Ascending aorta (tissue), 2 donors: ENCODE measurements around the gene FAM200A. TPM values are rescaled to one million over a fixed set of nuclear protein-coding genes. Genes with fewer than 3 reads are reported as not detected.
"Not testable (repeated sequence)": the region's sequence is repeated elsewhere in the genome, so short reads cannot be mapped to it uniquely, and the experiment has no call there.

Source experiments
- DNase-seq, 2 donors: peaks; one replicate each; pipeline ENCODE4 v3.0.0-alpha.2; 2019; ENCODE audit warnings: low spot score in 2 of 2
- H3K27ac ChIP-seq, 2 donors: fragments of 200-600 bp; sonication (generic); one replicate each; pipeline ENCODE4 v1.5.1; 2016 to 2017; ENCODE audit warnings: mild to moderate bottlenecking in 1 of 2
- H3K27me3 ChIP-seq: fragments of 200-600 bp; sonication (generic); one replicate; pipeline ENCODE4 v1.5.1; 2017
- H3K36me3 ChIP-seq, 2 donors: fragments of 200-600 bp; sonication (generic); one replicate each; pipeline ENCODE4 v1.5.1; 2016
- H3K4me1 ChIP-seq, 2 donors: fragments of 200-600 bp; sonication (generic); one replicate each; pipeline ENCODE4 v1.5.1; 2016 to 2017; ENCODE audit warnings: mild to moderate bottlenecking in 1 of 2
- H3K4me3 ChIP-seq, 2 donors: fragments of 200-600 bp; sonication (generic); one replicate each; pipeline ENCODE4 v1.5.1; 2016 to 2017; ENCODE audit warnings: mild to moderate bottlenecking in 1 of 2
- H3K9me3 ChIP-seq, 2 donors: fragments of 200-600 bp; sonication (generic); one replicate each; pipeline ENCODE4 v1.5.1; 2016
- CTCF ChIP-seq, 3 experiments: fragments of 200-600 bp in 2 of 3; fragments of 450-650 bp in 1 of 3; sonication (generic) in 2 of 3; IDR thresholded peaks; one replicate each; pipeline ENCODE4 v1.5.1; 2016 to 2019; ENCODE audit warnings: antibody characterized with exemption in 3 of 3, mild to moderate bottlenecking in 1 of 3, moderate library complexity in 1 of 3
- intact Hi-C: fragments of 100-400 bp; cut with DNase I; formaldehyde crosslinking; loops from one replicate; pipeline ENCODE4 v1.15.1; 2023
- total RNA-seq: library from RNA; depleted of rRNA; stranded (reverse); fragments of >200 nt; gene quantifications from one replicate; pipeline ENCODE4 v1.1.0, GENCODE V29; 2016

The FAM200A gene
- total RNA-seq, 1 donor from 2014 or later, result 0.64 TPM

GRCh38 chr7:99557196-99557607 is 5.3 kb upstream of the FAM200A start:
- TF ChIP-seq CTCF (IDR thresholded peaks at IDR 0.05), result no peak
- intact Hi-C loops, result loop anchor here (5.0 to 10.0 kb wide), 2 partner anchors 360 to 522 kb away; partner anchors contain the start of gene TRIM4
- DNase-seq, result no peak
- Histone ChIP-seq H3K4me3 (peak overlapping the region; percentile 62 to 85), H3K36me3 (peaks cover 19 to 32% of the 10 kb centered on the region in 2 donors), H3K27ac (peak overlapping the region; percentile 96 to 98), H3K27me3 (no peaks in the 10 kb centered on the region), H3K4me1 (peaks cover 7 to 20% of the 10 kb centered on the region in 2 donors), H3K9me3 (no peaks in the 10 kb centered on the region)

DNA sequence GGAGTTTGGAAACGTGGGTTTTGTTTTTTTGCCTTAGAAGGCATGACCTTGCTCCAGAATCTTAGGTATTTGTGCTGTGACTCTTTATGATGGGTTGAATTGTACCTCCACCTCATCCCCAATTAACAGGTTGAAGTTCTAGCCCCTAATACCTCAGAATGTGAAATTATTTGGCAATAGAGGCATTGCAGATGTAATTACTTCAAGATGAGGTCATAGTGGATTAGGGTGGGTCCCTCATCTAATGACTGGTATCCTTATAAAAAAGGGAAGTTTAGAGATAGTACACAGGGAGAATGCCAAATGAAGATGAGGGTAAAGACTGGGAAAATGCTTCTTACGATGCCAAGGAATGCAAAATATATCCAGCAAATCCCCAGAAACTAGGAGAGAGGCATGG is 3.0 kb upstream of the FAM200A start:
- Histone ChIP-seq H3K27me3 (no peaks in the 10 kb centered on the region), H3K4me1 (peaks cover 6 to 15% of the 10 kb centered on the region in 2 donors), H3K27ac (no peak overlapping the region), H3K4me3 (no peak overlapping the region), H3K9me3 (no peaks in the 10 kb centered on the region), H3K36me3 (peaks cover 0 to 12% of the 10 kb centered on the region in 2 donors)
- TF ChIP-seq CTCF (IDR thresholded peaks at IDR 0.05), result no peak
- no peak for DNase-seq
- intact Hi-C loops, result loop anchor here (5.0 to 10.0 kb wide), 2 partner anchors 362 to 520 kb away; partner anchors contain the start of gene TRIM4

DNA sequence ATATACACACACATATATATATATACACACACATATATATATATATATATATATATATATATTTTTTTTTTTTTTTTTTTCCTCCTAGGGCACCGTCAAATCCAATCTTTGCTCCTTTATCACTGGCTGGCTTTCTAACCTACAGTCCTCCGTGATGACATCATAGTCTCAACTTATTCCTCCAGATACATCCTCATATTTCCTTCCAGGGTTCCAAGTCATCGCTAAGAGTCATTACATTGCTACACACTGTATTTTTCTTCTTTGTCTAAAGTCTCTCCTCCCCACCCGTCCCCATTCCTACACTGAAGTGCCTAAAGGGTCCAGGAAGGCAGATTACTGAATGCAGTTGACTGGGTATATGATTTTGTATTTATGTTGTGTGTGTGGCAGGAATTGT is 1.1 kb upstream of the FAM200A start:
- TF ChIP-seq CTCF (IDR thresholded peaks at IDR 0.05), result no peak
- H3K27me3 ChIP-seq, result no peaks in the 10 kb centered on the region
- H3K9me3 ChIP-seq, result no peaks in the 10 kb centered on the region
- no peak for DNase-seq
- H3K36me3 ChIP-seq, result peaks cover 4 to 17% of the 10 kb centered on the region in 2 donors
- no peak overlapping the region for H3K27ac ChIP-seq
- no peak overlapping the region for H3K4me3 ChIP-seq
- intact Hi-C loops, result loop anchor here (2.0 to 10.0 kb wide), 2 partner anchors 48 to 518 kb away; partner anchors contain the start of gene ZKSCAN5
- peaks cover 6 to 11% of the 10 kb centered on the region in 2 donors for H3K4me1 ChIP-seq

DNA sequence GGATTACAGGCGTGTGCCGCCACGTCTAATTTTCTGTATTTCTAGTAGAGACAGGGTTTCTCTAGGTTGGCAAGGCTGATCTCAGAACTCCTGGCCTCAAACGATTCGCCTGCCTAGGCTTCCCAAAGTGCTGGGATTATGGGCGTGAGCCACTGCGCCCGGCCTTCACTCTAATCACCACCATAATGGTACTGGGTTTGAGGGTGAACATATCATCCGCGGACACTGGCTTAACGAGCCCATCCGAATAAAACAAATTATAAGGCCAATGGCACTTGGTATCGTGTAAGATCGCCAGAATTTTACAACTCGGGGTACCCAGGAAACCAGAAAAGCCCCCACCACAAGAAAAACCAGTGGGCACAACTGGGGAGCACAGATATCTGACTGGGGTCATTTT is 580 bp downstream of the FAM200A start:
- no peak for DNase-seq
- H3K4me1 ChIP-seq, result peaks cover 6 to 11% of the 10 kb centered on the region in 2 donors
- peak overlapping the region; percentile 74 to 88 for H3K27ac ChIP-seq
- H3K4me3 ChIP-seq, result peak overlapping the region; percentile 94 to 97
- no peak for TF ChIP-seq CTCF (IDR thresholded peaks at IDR 0.05)
- intact Hi-C loops, result loop anchor here (10.0 kb wide), 1 partner anchor 517 kb away; no protein-coding TSS in a partner anchor
- no peaks in the 10 kb centered on the region for H3K27me3 ChIP-seq
- peaks cover 0 to 12% of the 10 kb centered on the region in 2 donors for H3K9me3 ChIP-seq
- peaks cover 11 to 22% of the 10 kb centered on the region in 2 donors for H3K36me3 ChIP-seq

GRCh38 chr7:99549545-99549944 is 2.4 kb downstream of the FAM200A start:
- H3K36me3 ChIP-seq, result peaks cover 11 to 15% of the 10 kb centered on the region in 2 donors
- peaks cover 6 to 11% of the 10 kb centered on the region in 2 donors for H3K4me1 ChIP-seq
- intact Hi-C loops, result not testable (repeated sequence)

DNA sequence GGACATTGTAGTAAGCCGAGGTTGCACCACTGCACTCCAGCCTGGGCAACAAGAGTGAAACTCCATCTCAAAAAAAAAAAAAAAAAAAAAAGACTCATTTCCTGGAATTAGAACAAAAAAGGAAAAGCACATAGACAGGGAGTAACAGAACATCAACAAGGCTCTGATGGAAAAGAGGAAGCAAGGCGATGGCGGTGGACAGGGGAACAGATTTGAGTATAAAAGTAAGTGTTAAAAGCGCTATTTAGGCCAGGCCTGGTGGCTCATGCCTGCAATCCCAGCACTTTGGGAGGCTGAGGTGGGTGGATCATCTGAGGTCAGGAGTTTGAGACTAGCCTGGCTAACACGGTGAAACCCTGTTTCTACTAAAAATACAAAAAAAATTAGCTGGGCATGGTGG is 6.6 kb downstream of the FAM200A start:
- H3K27ac ChIP-seq, intact Hi-C loops, H3K4me1 ChIP-seq, H3K4me3 ChIP-seq, DNase-seq, H3K27me3 ChIP-seq: not testable (repeated sequence)
- peaks cover 11 to 19% of the 10 kb centered on the region in 2 donors for H3K36me3 ChIP-seq
- peaks cover 12 to 42% of the 10 kb centered on the region in 2 donors for H3K9me3 ChIP-seq

More at GRCh38 chr7:99549545-99549944, 2.4 kb downstream of the FAM200A start:
- H3K9me3 ChIP-seq, result peaks cover 0 to 14% of the 10 kb centered on the region in 2 donors
- not testable (repeated sequence) for DNase-seq, H3K27ac ChIP-seq, H3K27me3 ChIP-seq, H3K4me3 ChIP-seq
